D721Med (cell line): Measurements from ENCODE around the gene GPANK1.

Source experiments
- DNase-seq: peaks from one replicate; pipeline ENCODE4 v3.0.0; 2011; ENCODE audit warnings: low spot score; ENCODE audit not compliant: insufficient read length
- FAIRE-seq: peaks from 2 replicates; lab custom pipeline; 2011; peaks lifted over from hg19 to GRCh38; lab: Jason Lieb, UNC
- CTCF ChIP-seq: IDR thresholded peaks from 2 replicates; pipeline ENCODE4 v1.5.1; 2012; ENCODE audit warnings: mild to moderate bottlenecking, control low read depth; ENCODE audit not compliant: insufficient read depth; ENCODE audit errors: missing control alignments

The GPANK1 gene

GRCh38 chr6:31691564-31692108 is 26.8 kb upstream of the GPANK1 start:
- FAIRE-seq (no peak), DNase-seq (no peak)
- no peak for TF ChIP-seq CTCF

GRCh38 chr6:31691078-31691463 is 26.3 kb upstream of the GPANK1 start:
- DNase-seq (no peak), FAIRE-seq (no peak)
- no peak for TF ChIP-seq CTCF

- DNase-seq (no peak), FAIRE-seq (no peak)
- no peak for TF ChIP-seq CTCF
These were observed 25.7 kb upstream of the GPANK1 start for GRCh38 chr6:31690231-31691077.

GRCh38 chr6:31689249-31690110 is 24.7 kb upstream of the GPANK1 start:
- peak; percentile 15 for TF ChIP-seq CTCF
- DNase-seq (no peak), FAIRE-seq (no peak)

- no peak for DNase-seq
- no peak for TF ChIP-seq CTCF
- no peak for FAIRE-seq
These were observed 23.3 kb upstream of the GPANK1 start for GRCh38 chr6:31687860-31688693.

GRCh38 chr6:31687321-31687720 is 22.5 kb upstream of the GPANK1 start:
- no peak for TF ChIP-seq CTCF
- no peak for FAIRE-seq
- no peak for DNase-seq
